Parathyroid adenoma (tissue), 2 donors: ENCODE results near the gene ERGIC2.

Experiments
- H2AFZ ChIP-seq: fragments of 300-600 bp; sonication (generic); one replicate; pipeline ENCODE4 v1.7.0; 2017; ENCODE audit warnings: antibody characterized with exemption, mild to moderate bottlenecking
- H3K27ac ChIP-seq: fragments of 300-600 bp; sonication (generic); one replicate; pipeline ENCODE4 v1.7.0; 2017
- H3K27me3 ChIP-seq: fragments of 300-600 bp; sonication (generic); one replicate; pipeline ENCODE4 v1.7.0; 2017; ENCODE audit warnings: low read length; ENCODE audit not compliant: control insufficient read depth, insufficient read depth
- H3K36me3 ChIP-seq: fragments of 300-600 bp; sonication (generic); one replicate; pipeline ENCODE4 v1.7.0; 2017; ENCODE audit warnings: low read length; ENCODE audit not compliant: control insufficient read depth, insufficient read depth
- H3K4me1 ChIP-seq: fragments of 300-600 bp; sonication (generic); one replicate; pipeline ENCODE4 v1.7.0; 2017; ENCODE audit warnings: control low read depth
- H3K4me2 ChIP-seq: fragments of 300-600 bp; sonication (generic); one replicate; pipeline ENCODE4 v1.7.0; 2017; ENCODE audit warnings: low read length
- H3K4me3 ChIP-seq: fragments of 300-600 bp; sonication (generic); one replicate; pipeline ENCODE4 v1.7.0; 2017; ENCODE audit warnings: low read depth, low read length
- H3K79me2 ChIP-seq: fragments of 300-600 bp; sonication (generic); one replicate; pipeline ENCODE4 v1.7.0; 2017; ENCODE audit warnings: control low read depth
- H3K9ac ChIP-seq: fragments of 300-600 bp; sonication (generic); one replicate; pipeline ENCODE4 v1.7.0; 2017; ENCODE audit warnings: mild to moderate bottlenecking
- H3K9me3 ChIP-seq: fragments of 300-600 bp; sonication (generic); one replicate; pipeline ENCODE4 v1.7.0; 2017; ENCODE audit warnings: low read length; ENCODE audit not compliant: control insufficient read depth
- CTCF ChIP-seq: fragments of 300-600 bp; sonication (generic); IDR thresholded peaks from one replicate; pipeline ENCODE4 v1.7.0; 2017; ENCODE audit warnings: antibody characterized with exemption, mild to moderate bottlenecking
- donor health status: primary hyperparathyroidism.

Gene ERGIC2

GRCh38 chr12:29414368-29414767, 33.4 kb upstream of the ERGIC2 start:
- Histone ChIP-seq H3K4me2 (no peak overlapping the region), H3K4me3 (no peak overlapping the region), H3K27me3 (no peaks in the 10 kb centered on the region), H2AFZ (no peak overlapping the region), H3K79me2 (no peaks in the 10 kb centered on the region), H3K27ac (no peak overlapping the region), H3K36me3 (no peaks in the 10 kb centered on the region), H3K4me1 (no peaks in the 10 kb centered on the region), H3K9ac (no peak overlapping the region), H3K9me3 (no peaks in the 10 kb centered on the region)
- TF ChIP-seq CTCF, result no peak

GRCh38 chr12:29405561-29405960, 24.6 kb upstream of the ERGIC2 start:
- H3K9ac ChIP-seq, result no peak overlapping the region
- no peak overlapping the region for H2AFZ ChIP-seq
- no peak for TF ChIP-seq CTCF
- no peak overlapping the region for H3K27ac ChIP-seq
- no peak overlapping the region for H3K4me3 ChIP-seq
- H3K79me2 ChIP-seq, result no peaks in the 10 kb centered on the region
- H3K4me1 ChIP-seq, result no peaks in the 10 kb centered on the region
- no peak overlapping the region for H3K4me2 ChIP-seq
- H3K9me3 ChIP-seq, result no peaks in the 10 kb centered on the region
- no peaks in the 10 kb centered on the region for H3K27me3 ChIP-seq
- no peaks in the 10 kb centered on the region for H3K36me3 ChIP-seq

- TF ChIP-seq CTCF, result no peak
- H3K27ac ChIP-seq, result no peak overlapping the region
- no peaks in the 10 kb centered on the region for H3K79me2 ChIP-seq
- no peak overlapping the region for H3K9ac ChIP-seq
- no peaks in the 10 kb centered on the region for H3K36me3 ChIP-seq
- H3K4me1 ChIP-seq, result no peaks in the 10 kb centered on the region
- no peaks in the 10 kb centered on the region for H3K9me3 ChIP-seq
- H3K4me3 ChIP-seq, result no peak overlapping the region
- H3K4me2 ChIP-seq, result no peak overlapping the region
- no peak overlapping the region for H2AFZ ChIP-seq
- H3K27me3 ChIP-seq, result no peaks in the 10 kb centered on the region
These were observed 23.0 kb upstream of the ERGIC2 start for GRCh38 chr12:29403991-29404390.

GRCh38 chr12:29402437-29402836, 21.5 kb upstream of the ERGIC2 start:
- TF ChIP-seq CTCF, result no peak

GRCh38 chr12:29398495-29398894, 17.5 kb upstream of the ERGIC2 start:
- Histone ChIP-seq H3K9ac (no peak overlapping the region), H3K4me1 (no peaks in the 10 kb centered on the region), H2AFZ (no peak overlapping the region)

More at GRCh38 chr12:29402437-29402836, 21.5 kb upstream of the ERGIC2 start:
- Histone ChIP-seq H3K79me2 (no peaks in the 10 kb centered on the region), H3K36me3 (no peaks in the 10 kb centered on the region), H3K27me3 (no peaks in the 10 kb centered on the region), H3K4me3 (no peak overlapping the region), H3K4me2 (no peak overlapping the region), H3K9ac (no peak overlapping the region), H3K9me3 (no peaks in the 10 kb centered on the region), H3K27ac (no peak overlapping the region), H2AFZ (no peak overlapping the region), H3K4me1 (no peaks in the 10 kb centered on the region)

More at GRCh38 chr12:29398495-29398894, 17.5 kb upstream of the ERGIC2 start:
- no peaks in the 10 kb centered on the region for H3K36me3 ChIP-seq
- no peaks in the 10 kb centered on the region for H3K79me2 ChIP-seq
- no peak overlapping the region for H3K27ac ChIP-seq
- H3K4me2 ChIP-seq, result no peak overlapping the region
- H3K9me3 ChIP-seq, result no peaks in the 10 kb centered on the region
- H3K4me3 ChIP-seq, result no peak overlapping the region
- H3K27me3 ChIP-seq, result no peaks in the 10 kb centered on the region
- TF ChIP-seq CTCF, result no peak
